K562 (cell line): ENCODE measurements around the gene VPREB3. TPM values are rescaled to one million over a fixed set of nuclear protein-coding genes. Genes with fewer than 3 reads are reported as not detected.
A peak's percentile ranks its signal among the peaks of the same experiment; 100 is the strongest.

Experiments used
- ATAC-seq: fragments of 200-7000 bp; cut with Tn5 transposase; 3 replicates; pipeline ENCODE4 v1.9.1; 2020; ENCODE audit warnings: moderate library complexity
- BruUV-seq: library from RNA; stranded (reverse); fragments of 400-500 nt; replicated peaks from 2 replicates; lab custom pipeline; 2021; lab: Mats Ljungman, UMichigan
- CTCF ChIA-PET: fragments of 300-600 bp; formaldehyde crosslinking; extraction: SDS; loops from one replicate; lab custom pipeline; 2021; ENCODE audit warnings: low intra/inter-chr PET ratio; lab: Yijun Ruan, JAX
- POLR2A ChIA-PET: fragments of 300-600, 350-650 bp; sonication (Branson Sonifier 250); formaldehyde crosslinking; extraction: SDS; loops from one replicate; lab custom pipeline; 2021; ENCODE audit warnings: antibody characterized with exemption, inconsistent platforms; lab: Yijun Ruan, JAX
- DNase-seq, 4 experiments: peaks; one replicate each; pipeline versions ENCODE4 v3.0.0 to v3.0.0-alpha.2; 2011 to 2018; ENCODE audit warnings: low spot score in 3 of 4, mixed read lengths in 3 of 4; ENCODE audit errors: extremely low read depth in 1 of 4
- FAIRE-seq: peaks from 2 replicates; lab custom pipeline; 2011; peaks lifted over from hg19 to GRCh38; lab: Jason Lieb, UNC
- H2AFZ ChIP-seq: 2 replicates; pipeline ENCODE4 v1.6.0; 2011; ENCODE audit warnings: low read depth, low read length, control low read depth, inconsistent platforms
- H3K27ac ChIP-seq: fragments of 200-600 bp; 3 replicates; pipeline ENCODE4 v1.8.0; 2011; ENCODE audit warnings: low read depth, mild to moderate bottlenecking, control low read depth, inconsistent platforms, low read length, moderate library complexity, mixed read lengths; ENCODE audit errors: extremely low read depth
- H3K27me3 ChIP-seq, 2 experiments: fragments of 300-600 bp in 1 of 2; 2 replicates in 1 of 2; 3 replicates in 1 of 2; pipeline versions ENCODE4 v1.6.0 to v1.8.0; 2011; ENCODE audit warnings: inconsistent platforms in 2 of 2, low read length in 2 of 2, mild to moderate bottlenecking in 1 of 2, mixed read lengths in 1 of 2, moderate library complexity in 1 of 2; ENCODE audit not compliant: control insufficient read depth in 2 of 2, insufficient read depth in 2 of 2
- H3K36me3 ChIP-seq: fragments of 300-600 bp; 3 replicates; pipeline ENCODE4 v1.8.0; 2011; ENCODE audit warnings: mild to moderate bottlenecking, low read length, inconsistent platforms; ENCODE audit not compliant: control insufficient read depth, insufficient read depth
- H3K4me1 ChIP-seq, 2 experiments: fragments of 200-600 bp in 1 of 2; replicated peaks in 1 of 2; 2 replicates in 1 of 2; 3 replicates in 1 of 2; pipeline versions ENCODE4 v1.5.1 to v1.8.0; 2011; ENCODE audit warnings: inconsistent platforms in 2 of 2, low read length in 2 of 2, mild to moderate bottlenecking in 1 of 2, mixed read lengths in 1 of 2, moderate library complexity in 1 of 2; ENCODE audit not compliant: control insufficient read depth in 2 of 2, insufficient read depth in 2 of 2
- H3K4me2 ChIP-seq: 2 replicates; pipeline ENCODE4 v1.6.1; 2011; ENCODE audit warnings: low read length, control low read depth, inconsistent platforms, mixed read lengths; ENCODE audit not compliant: insufficient read depth
- H3K4me3 ChIP-seq: fragments of 200-600 bp; sonication (generic), shearing (Covaris generic); 2 replicates; pipeline ENCODE4 v1.5.1; 2016; ENCODE audit warnings: control low read depth, inconsistent platforms
- H3K79me2 ChIP-seq: fragments of 200-600 bp; 3 replicates; pipeline ENCODE4 v1.8.0; 2011; ENCODE audit warnings: low read length, inconsistent platforms; ENCODE audit not compliant: control insufficient read depth, insufficient read depth
- H3K9ac ChIP-seq, 2 experiments: 2 replicates each; pipeline versions ENCODE4 v1.6.0 to v1.6.1; 2011; ENCODE audit warnings: low read depth in 2 of 2, low read length in 2 of 2, control low read depth in 1 of 2, inconsistent platforms in 1 of 2, mild to moderate bottlenecking in 1 of 2, mixed read lengths in 1 of 2; ENCODE audit not compliant: insufficient read depth in 1 of 2
- H3K9me1 ChIP-seq: one replicate; pipeline ENCODE4 v1.6.0; 2011; ENCODE audit warnings: inconsistent platforms, mild to moderate bottlenecking, low read length, moderate library complexity; ENCODE audit not compliant: control insufficient read depth, insufficient read depth
- H3K9me3 ChIP-seq: replicated peaks from 2 replicates; pipeline ENCODE4 v1.5.1; 2011; ENCODE audit warnings: low read depth, low read length, inconsistent platforms; ENCODE audit not compliant: control insufficient read depth, insufficient read depth
- H4K20me1 ChIP-seq: replicated peaks from 2 replicates; pipeline ENCODE4 v1.6.1; 2011; ENCODE audit warnings: low read length, inconsistent platforms, mixed read lengths; ENCODE audit not compliant: control insufficient read depth, insufficient read depth
- ASH1L ChIP-seq: fragments of 450-650 bp; IDR thresholded peaks from 2 replicates; pipeline ENCODE4 v1.6.1; 2018; ENCODE audit warnings: borderline replicate concordance, mild to moderate bottlenecking, low read depth; ENCODE audit not compliant: partially characterized antibody
- ATF2 ChIP-seq: sonication (generic); formaldehyde crosslinking; IDR thresholded peaks from 2 replicates; pipeline ENCODE4 v1.8.1; 2022; ENCODE audit warnings: missing genetic modification reagents
- BCOR ChIP-seq: fragments of 450-650 bp; IDR thresholded peaks from 2 replicates; pipeline ENCODE4 v1.6.1; 2016
- CCNT2 ChIP-seq: IDR thresholded peaks from 2 replicates; pipeline ENCODE4 v1.6.1; 2011; ENCODE audit warnings: borderline replicate concordance, low read depth, mild to moderate bottlenecking, moderate library complexity, mixed read lengths, low read length; ENCODE audit not compliant: insufficient read length; ENCODE audit errors: extremely low read depth
- ETV1 ChIP-seq: fragments of 450-650 bp; conservative IDR thresholded peaks from 2 replicates; pipeline ENCODE4 v1.6.1; 2016; ENCODE audit warnings: missing genetic modification characterization, control low read depth, low read depth, missing compliant biosample characterization
- KDM1A ChIP-seq, 2 experiments: fragments of 450-650 bp; IDR thresholded peaks; 2 replicates each; pipeline ENCODE4 v1.6.1; 2016; ENCODE audit warnings: mild to moderate bottlenecking in 2 of 2
- NFIC ChIP-seq: fragments of 450-650 bp; IDR thresholded peaks from 2 replicates; pipeline ENCODE4 v1.6.1; 2017; ENCODE audit warnings: mild to moderate bottlenecking, inconsistent platforms
- PRMT5 ChIP-seq: sonication (generic); formaldehyde crosslinking; IDR thresholded peaks from 2 replicates; pipeline ENCODE4 v1.5.0; 2020; ENCODE audit warnings: missing genetic modification reagents
- PTBP1 ChIP-seq: fragments of 200-400 bp; formaldehyde crosslinking; IDR thresholded peaks from 2 replicates; pipeline ENCODE4 v1.6.1; 2017; ENCODE audit warnings: low read depth, low read length
- RBM25 ChIP-seq: fragments of 200-400 bp; formaldehyde crosslinking; IDR thresholded peaks from 2 replicates; pipeline ENCODE4 v1.6.1; 2018; ENCODE audit warnings: low read length, low read depth, moderate library complexity; ENCODE audit not compliant: severe bottlenecking
- RFX1 ChIP-seq: fragments of 450-650 bp; IDR thresholded peaks from 2 replicates; pipeline ENCODE4 v1.6.1; 2016; ENCODE audit warnings: mild to moderate bottlenecking, moderate library complexity
- SNIP1 ChIP-seq: fragments of 450-650 bp; IDR thresholded peaks from 2 replicates; pipeline ENCODE4 v1.7.1; 2017; ENCODE audit warnings: low read depth, mild to moderate bottlenecking
- ZBTB17 ChIP-seq: fragments of 450-650 bp; formaldehyde crosslinking; IDR thresholded peaks from 2 replicates; pipeline ENCODE4 v1.4.0; 2020; ENCODE audit warnings: mild to moderate bottlenecking
- ZEB2 ChIP-seq: fragments of 450-650 bp; IDR thresholded peaks from 2 replicates; pipeline ENCODE4 v1.6.1; 2016
- ZFP36 ChIP-seq: fragments of 150-350 bp; IDR thresholded peaks from 2 replicates; pipeline ENCODE4 v1.6.1; 2018; ENCODE audit warnings: low read length, low read depth; ENCODE audit not compliant: partially characterized antibody
- ZNF174 ChIP-seq: fragments of 250-450 bp; sonication (Bioruptor Pico); IDR thresholded peaks from 2 replicates; pipeline ENCODE4 v1.4.0; 2020; ENCODE audit warnings: mild to moderate bottlenecking
- WGBS: fragments of 100-300 bp; shearing (Covaris generic); methylation state at CpG from one replicate; pipeline ENCODE4 v1.1.6; 2016; ENCODE audit warnings: low coverage, mixed read lengths; ENCODE audit not compliant: insufficient coverage; ENCODE audit errors: missing lambda C conversion rate; 5-methylcytosine and 5-hydroxymethylcytosine counted together
- in situ Hi-C: fragments of 300-500 bp; cut with MboI; formaldehyde crosslinking; loops from 4 replicates; pipeline ENCODE4 v1.15.0; 2018; ENCODE audit warnings: inconsistent platforms, mixed read lengths
- intact Hi-C: fragments of 100-400 bp; cut with micrococcal nuclease; formaldehyde crosslinking; loops from 2 replicates; pipeline ENCODE4 v1.14.2; 2022
- polyA plus RNA-seq, 8 experiments: library from polyadenylated mRNA; depleted of rRNA in 4 of 8; stranded (reverse) in 5 of 8; unstranded in 3 of 8; fragments of >200 nt; fragmentation: Nextera tagmentation in 2 of 8; fragmentation: Illumina TruSeq in 1 of 8; extraction: Ambion mirVana in 2 of 8; extraction: Trizol in 1 of 8; gene quantifications; 2 replicates each; pipeline versions ENCODE4 v1.2.1 to v1.2.3, GENCODE V29; 2011 to 2014; ENCODE audit warnings: inconsistent platforms in 1 of 8, missing spikeins in 1 of 8
- total RNA-seq, 7 experiments: library from RNA; depleted of rRNA in 6 of 7; stranded (reverse); fragments of >200 nt in 6 of 7; fragmentation: Illumina TruSeq in 2 of 7; extraction: Trizol in 2 of 7; gene quantifications; 2 replicates each; pipeline versions ENCODE4 v1.2.1 to v1.2.3, GENCODE V29; 2011 to 2021; ENCODE audit warnings: low replicate concordance in 1 of 7

Gene VPREB3
- total and polyA plus RNA-seq, 9 of the 15 experiments (the other 6 are each of a cell fraction or from before 2014, with no cell fraction given) = 0.14 to 0.71 (median 0.20) TPM; not detected in 6

- Histone ChIP-seq H3K4me1 (peaks cover 3 to 21% of the 10 kb centered on the region in 2 experiments; a peak in 3 of 5 replicates), H3K4me3 (no peak overlapping the region), H3K36me3 (no peaks in the 10 kb centered on the region), H3K9me1 (no peaks in the 10 kb centered on the region), H4K20me1 (no peaks in the 10 kb centered on the region), H3K9ac (no peak overlapping the region), H3K27ac (no peak overlapping the region), H3K4me2 (no peak overlapping the region), H3K9me3 (no peaks in the 10 kb centered on the region), H3K79me2 (no peaks in the 10 kb centered on the region), H2AFZ (no peak overlapping the region), H3K27me3 (no peaks in the 10 kb centered on the region)
- WGBS = 40% methylated on average over 2 of the region's 2 CpGs
- FAIRE-seq = no peak
- TF ChIP-seq ZBTB17 (CRISPR knock-in tag) (no peak), PTBP1 (no peak), NFIC (peak; percentile 40; the same call in 1 of the 2 replicates), ZFP36 (peak; percentile 39), ASH1L (no peak), RBM25 (peak; percentile 19), BCOR (peak; percentile 37; the same call in 1 of the 2 replicates), ZEB2 (no peak), ZNF174 (no peak), PRMT5 (no peak), ETV1 (no peak), RFX1 (no peak), SNIP1 (no peak), CCNT2 (no peak), KDM1A (IDR thresholded peaks at IDR 0.05) (peak in 1 of 2 experiments; percentile 25; a peak in 1 of 4 replicates), ATF2 (no peak)
- no peak for ATAC-seq
- BruUV-seq = no TSS peak
- in situ Hi-C loops (no loop called here), intact Hi-C loops (no loop called here)
- DNase-seq = no peak
- POLR2A ChIA-PET = interaction anchor here (1.1 to 2.3 kb wide), 3 partner anchors 8 to 12 kb away, joined by 3 to 6 read pairs (median 5); partner anchors contain the start of gene SMARCB1
- CTCF ChIA-PET = no interaction called here
Measured at GRCh38 chr22:23774922-23775436, 20.8 kb upstream of the VPREB3 start.
